ENCODE measurements around the gene CIT.

Gene CIT
- total RNA-seq: 4.5 to 6.0 (median 4.8) reads per million in 3 donors

DNA sequence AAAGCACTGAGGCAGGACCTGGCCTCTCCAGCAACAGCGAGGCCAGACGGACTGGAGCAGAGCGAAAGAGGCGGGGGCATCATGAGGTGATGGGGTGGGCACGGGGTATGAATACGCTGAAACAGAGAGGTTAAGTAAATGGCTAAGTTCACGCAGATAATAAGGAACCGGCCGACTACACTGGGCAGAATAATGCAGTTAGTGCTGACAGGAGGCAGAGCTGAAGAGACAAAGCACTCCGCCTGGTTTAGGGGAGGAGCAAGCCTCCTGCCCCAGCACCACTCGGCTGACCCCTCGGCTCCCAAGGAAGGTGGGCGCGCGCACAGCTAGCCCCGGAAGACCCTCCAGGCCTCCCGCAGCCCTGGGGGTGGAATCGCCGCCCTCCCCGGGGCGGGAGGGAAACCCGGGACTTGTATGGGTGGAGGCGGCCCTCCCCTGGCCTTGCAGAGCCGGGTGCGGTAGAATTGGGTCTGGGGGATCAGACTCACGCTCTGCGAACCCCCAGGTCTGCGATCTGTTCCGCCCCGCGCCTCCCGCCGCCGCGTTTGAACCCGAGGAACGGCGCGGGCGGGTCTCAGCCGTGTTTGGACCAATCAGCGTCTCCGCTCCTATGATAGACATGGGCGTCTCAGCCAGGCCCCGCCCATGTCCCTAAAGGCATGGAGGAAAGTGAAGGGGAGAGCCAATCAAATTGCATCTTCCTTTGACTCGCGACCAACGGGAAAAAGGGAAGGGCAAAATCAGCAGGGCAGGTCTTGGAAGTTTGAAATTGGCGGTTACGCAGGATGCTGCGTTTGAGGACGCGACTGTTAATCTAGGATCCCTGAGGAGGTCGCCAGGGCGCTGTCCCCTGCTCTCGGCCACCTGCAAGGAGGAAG lies at the start of gene CIT:
Gene CIT (minus strand): TSS at position 560 of the 878 bp plus-strand sequence. CDS start 1,152 bp downstream, outside the sequence.
- DNase-seq: peak; percentile 70 to 82 (median 78)
- H3K27me3 ChIP-seq (replicated peaks; ENCODE audit: control insufficient read depth, insufficient read depth, low read length, poor library complexity, severe bottlenecking): no peaks in the 10 kb centered on the region
- H3K27ac ChIP-seq (ENCODE audit: insufficient read depth, low read length, poor library complexity, severe bottlenecking): no peak within 1 kb of the TSS
- H3K4me1 ChIP-seq (ENCODE audit: control insufficient read depth, insufficient read depth, low read length, poor library complexity, severe bottlenecking): no peaks in the 10 kb centered on the region
- no peaks in the 10 kb centered on the region for H3K36me3 ChIP-seq (ENCODE audit: control insufficient read depth, insufficient read depth, low read length)
- H3K9me3 ChIP-seq (ENCODE audit: control insufficient read depth, low read length): no peaks in the 10 kb centered on the region
- H3K4me3 ChIP-seq (ENCODE audit: insufficient read depth, low read depth, low read length, poor library complexity, severe bottlenecking): peak within 1 kb of the TSS; percentile 88

DNA sequence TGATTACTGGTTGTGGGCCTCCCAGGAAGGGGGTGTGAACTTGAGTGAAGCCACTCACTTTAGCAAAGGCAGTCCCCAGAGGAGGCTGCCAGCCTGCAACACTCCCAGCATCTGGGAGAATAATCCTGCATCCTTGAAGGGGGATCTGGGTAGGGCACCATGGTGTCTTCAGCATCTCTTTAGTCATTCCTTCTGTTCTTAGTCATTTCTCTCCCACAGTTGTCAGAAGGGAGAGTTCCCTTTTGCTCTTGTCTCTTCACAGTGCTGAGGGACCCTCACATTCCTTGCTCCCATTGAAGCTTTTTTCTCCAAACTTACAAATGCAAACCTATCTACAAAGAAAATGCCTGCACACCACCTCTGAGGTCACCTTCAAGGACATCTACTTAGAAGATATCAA lies 48.1 kb upstream of the CIT start:
- Histone ChIP-seq H3K27me3 (replicated peaks; ENCODE audit: control insufficient read depth, insufficient read depth, low read length, poor library complexity, severe bottlenecking) (no peaks in the 10 kb centered on the region), H3K9me3 (ENCODE audit: control insufficient read depth, low read length) (no peaks in the 10 kb centered on the region), H3K36me3 (ENCODE audit: control insufficient read depth, insufficient read depth, low read length) (no peaks in the 10 kb centered on the region), H3K4me1 (ENCODE audit: control insufficient read depth, insufficient read depth, low read length, poor library complexity, severe bottlenecking) (no peaks in the 10 kb centered on the region), H3K4me3 (ENCODE audit: insufficient read depth, low read depth, low read length, poor library complexity, severe bottlenecking) (no peak overlapping the region), H3K27ac (ENCODE audit: insufficient read depth, low read length, poor library complexity, severe bottlenecking) (no peak overlapping the region)
- no peak for DNase-seq

DNA sequence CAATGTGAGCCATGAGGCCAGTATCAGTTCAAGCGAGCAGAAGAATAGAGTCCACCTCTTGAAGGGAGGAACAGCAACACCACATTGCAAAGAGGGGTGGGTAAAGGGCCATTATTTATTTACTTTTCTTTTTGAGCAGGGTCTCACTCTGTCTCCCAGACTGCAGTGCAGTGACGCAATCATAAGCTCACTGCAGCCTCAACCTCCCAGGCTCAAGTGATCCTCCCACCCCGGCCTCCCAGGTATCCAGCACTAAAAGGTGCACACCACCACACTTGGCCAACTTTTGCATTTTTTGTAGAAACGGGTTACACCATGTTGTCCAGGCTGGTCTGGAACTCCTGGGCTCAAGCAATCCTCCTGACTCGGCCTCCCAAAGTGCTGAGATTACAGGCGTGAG lies 42.9 kb upstream of the CIT start:
- Histone ChIP-seq H3K27me3 (replicated peaks; ENCODE audit: control insufficient read depth, insufficient read depth, low read length, poor library complexity, severe bottlenecking) (no peaks in the 10 kb centered on the region), H3K36me3 (ENCODE audit: control insufficient read depth, insufficient read depth, low read length) (no peaks in the 10 kb centered on the region), H3K4me1 (ENCODE audit: control insufficient read depth, insufficient read depth, low read length, poor library complexity, severe bottlenecking) (no peaks in the 10 kb centered on the region), H3K9me3 (ENCODE audit: control insufficient read depth, low read length) (no peaks in the 10 kb centered on the region), H3K4me3 (ENCODE audit: insufficient read depth, low read depth, low read length, poor library complexity, severe bottlenecking) (no peak overlapping the region), H3K27ac (ENCODE audit: insufficient read depth, low read length, poor library complexity, severe bottlenecking) (no peak overlapping the region)
- no peak for DNase-seq

DNA sequence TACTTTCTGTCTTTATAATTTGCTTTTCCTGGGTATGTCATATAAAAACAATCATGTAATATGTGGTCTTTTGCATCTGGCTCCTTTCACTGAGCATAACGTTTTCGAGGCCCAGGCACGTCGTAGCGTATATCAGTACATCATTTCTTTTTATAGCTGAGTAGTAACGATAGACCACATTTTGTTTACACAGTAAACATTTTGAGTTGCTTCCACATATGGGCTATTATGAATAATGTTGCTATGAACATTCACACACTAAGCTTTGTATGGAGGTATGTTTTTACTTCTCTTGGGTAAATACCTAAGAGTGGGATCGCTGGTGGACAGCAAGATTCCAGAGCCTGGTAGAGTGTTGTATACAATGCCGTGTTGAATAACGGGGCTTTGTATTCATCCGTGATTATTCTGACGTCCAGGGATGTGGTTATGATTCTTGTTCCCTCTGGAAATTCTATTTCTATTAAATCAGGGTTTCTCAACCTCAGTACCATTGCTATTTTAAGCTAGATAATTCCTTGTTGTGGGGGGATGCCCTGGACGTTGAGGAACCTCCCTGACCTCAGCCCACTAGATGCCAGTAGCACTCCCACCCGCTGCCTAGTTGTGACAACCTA lies 38.9 kb upstream of the CIT start:
- Histone ChIP-seq H3K27me3 (replicated peaks; ENCODE audit: control insufficient read depth, insufficient read depth, low read length, poor library complexity, severe bottlenecking) (no peaks in the 10 kb centered on the region), H3K4me1 (ENCODE audit: control insufficient read depth, insufficient read depth, low read length, poor library complexity, severe bottlenecking) (no peaks in the 10 kb centered on the region), H3K4me3 (ENCODE audit: insufficient read depth, low read depth, low read length, poor library complexity, severe bottlenecking) (no peak overlapping the region), H3K27ac (ENCODE audit: insufficient read depth, low read length, poor library complexity, severe bottlenecking) (no peak overlapping the region), H3K36me3 (ENCODE audit: control insufficient read depth, insufficient read depth, low read length) (no peaks in the 10 kb centered on the region), H3K9me3 (ENCODE audit: control insufficient read depth, low read length) (no peaks in the 10 kb centered on the region)
- DNase-seq: no peak

GRCh38 chr12:119914666-119915065 lies 37.5 kb upstream of the CIT start:
- Histone ChIP-seq H3K4me1 (ENCODE audit: control insufficient read depth, insufficient read depth, low read length, poor library complexity, severe bottlenecking) (no peaks in the 10 kb centered on the region), H3K36me3 (ENCODE audit: control insufficient read depth, insufficient read depth, low read length) (no peaks in the 10 kb centered on the region), H3K27ac (ENCODE audit: insufficient read depth, low read length, poor library complexity, severe bottlenecking) (no peak overlapping the region), H3K4me3 (ENCODE audit: insufficient read depth, low read depth, low read length, poor library complexity, severe bottlenecking) (no peak overlapping the region), H3K9me3 (ENCODE audit: control insufficient read depth, low read length) (no peaks in the 10 kb centered on the region), H3K27me3 (replicated peaks; ENCODE audit: control insufficient read depth, insufficient read depth, low read length, poor library complexity, severe bottlenecking) (no peaks in the 10 kb centered on the region)
- DNase-seq: no peak

DNA sequence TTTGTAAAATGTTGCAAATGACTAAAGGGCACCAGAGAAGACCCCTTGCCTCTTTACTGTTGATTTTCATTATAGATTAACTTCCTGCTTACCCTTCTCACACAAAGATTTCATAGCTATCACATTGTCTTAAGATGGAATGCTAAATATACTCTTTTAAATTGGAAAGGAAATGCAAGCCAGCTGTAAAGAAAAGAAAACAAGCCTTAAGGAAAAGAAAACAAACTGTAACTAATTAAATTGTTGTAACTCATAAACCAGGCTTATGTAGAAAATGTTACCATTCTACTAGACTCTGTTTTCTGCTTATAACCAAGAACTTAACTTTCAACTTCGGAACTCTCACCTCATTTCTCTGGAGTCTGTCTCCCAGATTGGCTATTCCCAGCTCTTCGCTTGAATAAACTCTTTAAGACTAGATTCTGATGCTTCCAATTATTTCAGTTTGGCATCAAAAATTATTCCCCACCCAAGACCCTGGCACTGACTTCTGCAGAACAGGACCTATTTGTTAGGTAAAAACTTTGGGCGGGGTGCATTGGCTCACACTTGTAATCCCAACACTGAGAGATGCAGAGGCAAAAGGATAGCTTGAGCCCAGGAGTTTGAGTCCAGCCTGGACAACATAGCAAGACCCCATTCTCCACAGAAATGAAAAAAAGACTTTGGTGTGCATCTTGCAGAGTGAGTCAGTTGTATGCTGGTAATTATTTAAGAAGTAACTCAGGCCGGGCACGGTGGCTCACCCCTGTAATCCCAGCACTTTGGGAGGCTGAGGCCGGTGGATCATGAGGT lies 36.6 kb upstream of the CIT start:
- no peak for DNase-seq
- no peaks in the 10 kb centered on the region for H3K27me3 ChIP-seq (replicated peaks; ENCODE audit: control insufficient read depth, insufficient read depth, low read length, poor library complexity, severe bottlenecking)
- H3K9me3 ChIP-seq (ENCODE audit: control insufficient read depth, low read length): no peaks in the 10 kb centered on the region
- no peak overlapping the region for H3K4me3 ChIP-seq (ENCODE audit: insufficient read depth, low read depth, low read length, poor library complexity, severe bottlenecking)
- no peaks in the 10 kb centered on the region for H3K4me1 ChIP-seq (ENCODE audit: control insufficient read depth, insufficient read depth, low read length, poor library complexity, severe bottlenecking)
- H3K27ac ChIP-seq (ENCODE audit: insufficient read depth, low read length, poor library complexity, severe bottlenecking): no peak overlapping the region
- no peaks in the 10 kb centered on the region for H3K36me3 ChIP-seq (ENCODE audit: control insufficient read depth, insufficient read depth, low read length)

DNA sequence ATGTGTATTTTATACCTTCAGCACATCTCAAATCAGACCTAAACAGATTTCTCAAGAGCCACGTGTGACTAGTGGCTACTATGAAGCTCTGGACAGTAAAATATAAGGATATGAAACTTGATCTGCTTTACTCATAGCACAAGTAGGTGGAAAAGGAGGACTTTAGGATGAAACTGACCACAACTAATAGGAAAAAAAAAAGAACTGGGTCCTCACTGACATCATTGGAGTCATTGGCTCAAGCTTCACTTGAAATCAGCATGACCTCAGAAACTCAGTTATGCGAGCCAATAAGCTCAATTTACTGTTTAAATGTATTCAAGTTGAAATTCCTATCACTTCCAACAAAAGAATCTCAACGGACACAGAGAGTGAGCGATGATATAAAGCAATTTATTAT lies 34.1 kb upstream of the CIT start:
- no peaks in the 10 kb centered on the region for H3K4me1 ChIP-seq (ENCODE audit: control insufficient read depth, insufficient read depth, low read length, poor library complexity, severe bottlenecking)
- H3K9me3 ChIP-seq (ENCODE audit: control insufficient read depth, low read length): no peaks in the 10 kb centered on the region
- no peak overlapping the region for H3K4me3 ChIP-seq (ENCODE audit: insufficient read depth, low read depth, low read length, poor library complexity, severe bottlenecking)
- no peak overlapping the region for H3K27ac ChIP-seq (ENCODE audit: insufficient read depth, low read length, poor library complexity, severe bottlenecking)
- DNase-seq: no peak
- H3K36me3 ChIP-seq (ENCODE audit: control insufficient read depth, insufficient read depth, low read length): no peaks in the 10 kb centered on the region
- no peaks in the 10 kb centered on the region for H3K27me3 ChIP-seq (replicated peaks; ENCODE audit: control insufficient read depth, insufficient read depth, low read length, poor library complexity, severe bottlenecking)

DNA sequence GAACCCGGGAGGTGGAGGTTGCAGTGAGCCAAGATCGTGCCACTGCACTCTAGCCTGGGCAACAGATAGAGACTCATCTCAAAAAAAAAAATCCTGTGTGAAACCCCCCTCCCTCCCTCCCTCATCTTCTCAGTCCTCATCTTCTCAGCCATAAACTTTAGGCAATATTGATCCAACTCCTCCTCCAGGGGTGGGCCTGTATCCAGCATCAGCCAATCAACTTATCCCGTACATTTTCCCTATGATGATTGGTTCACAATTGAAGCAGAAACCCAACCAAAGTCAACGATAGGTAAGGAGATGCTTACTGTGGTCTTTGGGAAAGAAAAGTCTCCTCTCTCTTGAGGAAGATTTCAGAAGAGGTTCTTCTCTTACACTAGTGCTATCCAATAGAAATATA lies 33.5 kb upstream of the CIT start:
- Histone ChIP-seq H3K4me1 (ENCODE audit: control insufficient read depth, insufficient read depth, low read length, poor library complexity, severe bottlenecking) (no peaks in the 10 kb centered on the region), H3K36me3 (ENCODE audit: control insufficient read depth, insufficient read depth, low read length) (no peaks in the 10 kb centered on the region)

GRCh38 chr12:119902084-119902509 lies 25.0 kb upstream of the CIT start:
- peak; percentile 8 to 52 (median 49) for DNase-seq
- no peaks in the 10 kb centered on the region for H3K36me3 ChIP-seq (ENCODE audit: control insufficient read depth, insufficient read depth, low read length)

More for the DNA sequence above, 33.5 kb upstream of the CIT start:
- Histone ChIP-seq H3K27me3 (replicated peaks; ENCODE audit: control insufficient read depth, insufficient read depth, low read length, poor library complexity, severe bottlenecking) (no peaks in the 10 kb centered on the region), H3K9me3 (ENCODE audit: control insufficient read depth, low read length) (no peaks in the 10 kb centered on the region), H3K27ac (ENCODE audit: insufficient read depth, low read length, poor library complexity, severe bottlenecking) (no peak overlapping the region), H3K4me3 (ENCODE audit: insufficient read depth, low read depth, low read length, poor library complexity, severe bottlenecking) (no peak overlapping the region)
- DNase-seq: no peak

More at GRCh38 chr12:119902084-119902509, 25.0 kb upstream of the CIT start:
- Histone ChIP-seq H3K4me1 (ENCODE audit: control insufficient read depth, insufficient read depth, low read length, poor library complexity, severe bottlenecking) (no peaks in the 10 kb centered on the region), H3K27ac (ENCODE audit: insufficient read depth, low read length, poor library complexity, severe bottlenecking) (no peak overlapping the region), H3K4me3 (ENCODE audit: insufficient read depth, low read depth, low read length, poor library complexity, severe bottlenecking) (no peak overlapping the region), H3K9me3 (ENCODE audit: control insufficient read depth, low read length) (no peaks in the 10 kb centered on the region), H3K27me3 (replicated peaks; ENCODE audit: control insufficient read depth, insufficient read depth, low read length, poor library complexity, severe bottlenecking) (no peaks in the 10 kb centered on the region)
